ENCODE results near the gene KRTAP21-1.
"Not testable (repeated sequence)": the region's sequence is repeated elsewhere in the genome, so short reads cannot be mapped to it uniquely, and the experiment has no call there.

KRTAP21-1 gene

GRCh38 chr21:30755328-30755727 lies at the start of gene KRTAP21-1:
Gene KRTAP21-1 (minus strand): TSS chr21:30755428. CDS start chr21:30755378, 50 bp downstream.
- not testable (repeated sequence) for DNase-seq

DNA sequence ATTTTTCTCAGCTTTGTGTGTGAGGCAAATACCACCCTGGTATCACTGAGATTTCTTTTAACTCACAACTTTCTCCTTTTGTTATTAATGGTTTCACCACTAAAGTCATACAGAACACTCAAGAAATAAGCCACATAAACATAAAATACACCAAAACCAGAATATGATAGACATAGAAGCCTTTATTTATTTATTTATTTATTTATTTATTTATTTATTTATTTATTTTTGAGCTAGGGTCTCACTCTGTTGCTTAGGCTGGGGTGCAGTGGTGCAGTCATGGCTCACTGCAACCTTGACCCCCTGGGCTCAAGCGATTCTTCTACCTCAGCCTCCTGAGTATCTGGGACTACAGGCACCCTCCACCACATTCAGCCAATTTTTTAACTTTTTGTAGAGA lies 45.4 kb upstream of the KRTAP21-1 start:
- no peak for DNase-seq

- DNase-seq, result no peak
Measured at GRCh38 chr21:30793581-30794314, 38.5 kb upstream of the KRTAP21-1 start.

- DNase-seq, result no peak
Measured at GRCh38 chr21:30779249-30779648, 24.0 kb upstream of the KRTAP21-1 start.

GRCh38 chr21:30769724-30770431 lies 14.7 kb upstream of the KRTAP21-1 start:
- no peak for DNase-seq

- DNase-seq, result no peak
Measured at GRCh38 chr21:30760776-30761175, 5.5 kb upstream of the KRTAP21-1 start.

DNA sequence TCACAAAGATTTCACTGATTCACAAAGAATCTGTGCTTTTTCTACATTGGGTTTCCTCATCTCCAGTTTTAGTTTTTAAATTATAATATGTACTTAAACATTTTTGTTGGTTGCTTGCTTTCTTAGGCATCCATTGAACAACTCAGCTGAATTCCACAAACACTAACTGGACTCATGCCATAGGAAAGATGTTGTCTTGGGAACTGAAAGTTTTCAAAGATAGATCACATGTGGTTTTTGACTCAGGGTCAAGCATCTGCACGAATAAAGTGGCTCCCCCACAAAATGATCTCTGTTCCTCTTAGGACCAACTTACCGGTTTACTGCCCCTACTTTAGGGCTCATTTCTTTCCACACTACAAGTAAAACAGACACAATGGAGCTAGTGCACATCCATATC lies 3.1 kb upstream of the KRTAP21-1 start:
- no peak for DNase-seq

DNA sequence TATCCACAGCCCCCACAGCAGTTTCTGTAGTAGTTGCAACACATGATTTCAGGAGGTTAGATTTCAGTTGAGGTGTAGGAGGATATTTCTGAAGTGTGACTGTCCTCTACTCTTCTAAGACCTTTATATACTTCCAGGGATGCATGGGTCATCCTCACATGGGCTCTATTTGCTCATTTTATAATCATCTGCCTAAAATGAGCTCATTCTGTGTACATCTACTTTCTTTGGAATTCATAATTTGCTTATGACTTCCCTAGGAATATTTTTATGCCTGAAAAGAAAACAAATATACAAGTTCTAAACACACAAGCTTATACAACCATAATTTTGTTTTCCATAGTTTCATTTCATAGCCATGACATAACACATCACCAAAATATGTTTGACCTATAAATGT lies 8.1 kb downstream of the KRTAP21-1 start, which contains the start of gene KRTAP21-2:
Gene KRTAP21-2, minus strand, starts transcription at position 101 of the 400 bp plus-strand sequence. Its CDS starts 57 bp downstream, at position 44.
- DNase-seq, result no peak

DNA sequence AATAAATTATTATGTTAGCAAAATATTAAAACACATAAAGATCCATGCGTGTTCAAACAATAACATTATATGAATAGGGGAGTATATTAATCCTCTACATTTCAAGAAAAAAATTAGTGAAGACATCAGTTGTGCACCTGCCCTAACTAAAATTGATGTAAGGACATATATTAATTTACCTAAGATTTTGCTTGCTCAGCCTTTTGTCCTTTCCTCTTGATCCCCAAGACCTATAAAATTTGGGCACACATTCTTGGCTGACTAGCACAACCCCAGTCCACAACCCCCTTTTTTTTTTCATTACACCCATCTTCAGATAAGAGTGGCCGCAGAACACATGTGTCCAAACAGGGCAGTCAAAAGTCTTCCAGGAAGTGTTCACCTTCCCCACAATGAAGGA lies 14.8 kb downstream of the KRTAP21-1 start:
- no peak for DNase-seq

- no peak for DNase-seq
Measured at GRCh38 chr21:30733026-30733425, 22.2 kb downstream of the KRTAP21-1 start.

DNA sequence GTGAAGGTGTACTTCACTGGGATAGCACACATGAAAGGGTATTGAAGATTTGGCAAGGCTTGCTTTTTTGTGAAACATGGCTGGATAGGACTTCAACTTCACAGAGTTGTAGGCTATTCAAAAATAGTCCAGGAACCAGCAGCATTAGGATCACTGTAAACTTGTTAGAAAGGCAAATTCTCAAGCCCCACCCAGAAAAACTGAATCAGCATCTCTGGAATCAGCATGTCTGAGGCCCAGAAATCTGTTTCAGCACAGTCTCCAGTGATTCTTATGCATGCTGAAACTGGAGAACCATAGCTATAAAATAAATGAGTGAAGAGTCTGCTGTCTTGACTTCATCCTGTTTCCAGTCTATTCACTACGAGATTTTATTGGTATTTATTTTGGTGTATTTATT lies 28.5 kb downstream of the KRTAP21-1 start:
- DNase-seq, result no peak

DNA sequence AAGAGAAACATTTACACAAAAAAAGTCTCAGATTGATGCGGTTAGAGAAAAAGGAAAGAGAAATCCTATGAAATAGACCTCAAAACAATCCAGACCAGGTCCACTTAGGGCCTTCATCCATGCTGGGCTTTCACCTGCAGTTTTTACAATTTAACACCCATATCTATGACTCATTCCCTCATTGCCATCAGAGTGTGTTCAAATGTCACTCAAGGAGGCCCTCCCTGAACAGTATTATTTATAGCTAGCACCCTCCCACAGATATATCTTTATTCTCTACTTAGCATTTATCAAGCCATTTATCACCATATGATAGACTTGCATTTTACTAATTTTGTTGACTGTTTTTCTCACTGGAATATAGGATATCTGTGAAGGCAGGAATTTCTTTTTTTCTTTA lies 35.8 kb downstream of the KRTAP21-1 start:
- DNase-seq, result no peak

DNA sequence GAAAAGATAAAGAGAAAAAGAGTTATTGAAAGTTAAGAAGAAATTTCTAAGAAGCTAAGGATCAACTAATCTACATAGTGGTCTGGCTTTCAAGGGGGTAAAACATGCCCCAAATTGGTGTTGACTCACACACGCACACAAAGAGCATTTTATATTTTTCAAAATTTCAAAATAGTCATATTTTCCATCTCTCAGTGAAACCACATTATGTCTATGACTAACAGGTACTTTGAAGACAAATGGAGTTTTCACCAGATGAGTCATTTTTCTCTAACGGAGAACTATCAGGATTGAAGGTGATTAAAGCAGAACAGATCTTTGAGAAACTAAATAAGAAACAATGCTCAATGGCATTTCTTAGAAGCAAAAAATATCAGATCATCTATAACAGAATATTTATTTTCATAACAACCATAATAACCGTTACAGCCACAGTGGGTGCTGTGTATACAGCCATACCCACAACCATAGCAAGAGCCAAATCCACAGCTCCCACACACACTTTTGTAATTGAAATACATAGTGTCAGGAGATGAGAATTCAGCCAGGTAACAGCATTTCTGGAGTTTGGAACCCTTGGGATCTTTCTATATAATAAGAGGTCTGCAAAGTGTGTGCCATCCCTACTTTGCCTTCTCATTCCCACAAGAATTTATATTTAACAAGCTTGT lies 36.9 kb downstream of the KRTAP21-1 start, which contains the start of gene KRTAP21-3:
Gene KRTAP21-3, minus strand, starts transcription at position 539 of the 671 bp plus-strand sequence. Its CDS starts 18 bp downstream, at position 521.
- DNase-seq, result no peak

DNA sequence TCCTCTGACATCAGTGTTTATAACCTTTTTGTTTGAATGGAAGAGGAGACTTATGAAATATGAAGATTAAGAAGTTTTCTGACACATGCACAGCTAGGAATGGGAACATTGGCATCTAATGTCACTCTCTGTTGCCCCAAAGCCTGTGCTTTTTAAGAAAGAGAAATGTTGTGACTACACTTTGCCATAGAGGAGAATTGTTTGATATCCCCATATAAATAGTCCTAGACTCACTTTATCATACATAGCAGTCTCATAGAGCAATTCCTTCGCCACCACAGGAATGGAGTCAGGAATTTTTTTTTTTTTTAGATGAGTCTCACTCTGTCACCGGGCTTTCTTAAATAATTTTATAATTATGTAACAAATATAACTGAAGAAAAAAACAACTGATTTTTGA lies 38.1 kb downstream of the KRTAP21-1 start:
- DNase-seq, result no peak

DNA sequence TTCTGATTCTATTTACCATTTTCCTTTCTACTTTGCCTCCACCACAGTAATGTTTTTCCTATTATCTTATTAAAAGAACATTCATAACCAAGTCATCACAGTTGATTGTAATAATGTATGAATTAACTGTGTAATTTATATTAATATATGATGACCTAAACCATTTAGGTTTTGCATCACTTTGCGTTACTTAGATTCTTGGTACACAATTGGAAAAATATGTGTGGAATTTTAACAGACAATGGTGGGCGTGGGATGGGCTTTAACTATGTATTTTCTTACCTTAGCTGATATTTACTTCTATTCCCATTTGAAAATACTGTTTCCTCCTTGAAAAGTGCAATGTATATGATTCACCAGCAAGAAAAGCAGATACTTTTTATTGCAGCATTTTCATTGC lies 40.3 kb downstream of the KRTAP21-1 start:
- DNase-seq, result no peak

DNA sequence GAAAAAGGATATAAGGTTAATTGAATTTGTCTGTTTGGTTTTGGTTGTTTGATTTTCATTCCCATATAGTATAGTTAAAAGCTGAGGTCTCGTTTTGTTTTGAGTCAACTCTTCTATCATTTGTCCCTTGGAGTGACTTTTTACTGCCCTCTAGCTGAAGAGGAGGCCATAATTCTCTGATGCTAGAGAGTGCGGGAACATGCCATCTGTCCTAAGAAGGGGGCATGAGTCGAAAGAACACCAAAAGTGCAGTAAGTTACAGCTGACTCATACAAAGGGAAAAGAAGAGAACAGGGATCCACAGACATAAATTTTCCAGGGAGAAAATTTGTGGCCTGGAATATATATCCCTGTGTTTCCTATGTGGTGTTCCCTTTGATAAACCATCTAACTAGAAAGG lies 40.8 kb downstream of the KRTAP21-1 start:
- DNase-seq, result no peak

- DNase-seq, result no peak
Measured at GRCh38 chr21:30713766-30714165, 41.5 kb downstream of the KRTAP21-1 start.

DNA sequence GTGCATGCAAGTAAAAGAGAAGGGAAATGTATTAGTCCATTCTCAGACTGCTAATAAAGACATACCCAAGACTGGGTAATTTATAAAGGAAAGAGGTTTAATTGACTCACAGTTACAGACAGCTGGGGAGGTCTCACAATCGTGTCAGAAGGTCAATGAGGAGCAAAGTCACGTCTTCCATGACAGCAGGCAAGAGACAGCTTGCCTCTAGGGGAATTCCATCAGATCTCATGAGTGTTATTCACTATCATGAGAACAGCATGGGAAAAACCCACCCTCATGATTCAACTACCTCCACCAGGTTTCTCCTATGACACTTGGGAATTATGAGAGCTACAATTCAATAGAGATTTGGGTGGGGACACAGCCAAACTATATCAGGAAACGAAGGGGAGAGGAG lies 44.7 kb downstream of the KRTAP21-1 start:
- DNase-seq, result no peak

DNA sequence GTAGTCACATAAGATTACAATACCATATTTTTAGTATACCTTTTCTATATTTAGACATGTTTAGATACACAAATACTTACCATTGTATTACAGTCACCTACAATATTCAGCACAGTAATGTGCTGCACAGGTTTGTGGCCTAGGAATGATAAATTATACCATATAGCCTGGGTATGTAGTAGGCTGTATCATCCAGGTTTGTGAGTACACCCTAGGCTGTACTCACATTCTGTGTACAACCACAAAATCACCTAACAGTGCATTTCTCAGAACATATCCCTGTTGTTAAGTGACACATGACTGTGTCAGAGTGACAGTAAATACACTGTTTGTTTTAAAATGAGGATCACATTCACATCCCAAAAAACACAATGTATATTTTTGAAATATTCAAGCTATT lies 47.8 kb downstream of the KRTAP21-1 start:
- no peak for DNase-seq
